Fibroblast of peridontal ligament (primary cell): ENCODE results near the gene TMCC1.

Experiments
- DNase-seq: peaks from one replicate; pipeline ENCODE4 v3.0.0-alpha.2; 2010; ENCODE audit errors: extremely low read depth

The TMCC1 gene

DNA sequence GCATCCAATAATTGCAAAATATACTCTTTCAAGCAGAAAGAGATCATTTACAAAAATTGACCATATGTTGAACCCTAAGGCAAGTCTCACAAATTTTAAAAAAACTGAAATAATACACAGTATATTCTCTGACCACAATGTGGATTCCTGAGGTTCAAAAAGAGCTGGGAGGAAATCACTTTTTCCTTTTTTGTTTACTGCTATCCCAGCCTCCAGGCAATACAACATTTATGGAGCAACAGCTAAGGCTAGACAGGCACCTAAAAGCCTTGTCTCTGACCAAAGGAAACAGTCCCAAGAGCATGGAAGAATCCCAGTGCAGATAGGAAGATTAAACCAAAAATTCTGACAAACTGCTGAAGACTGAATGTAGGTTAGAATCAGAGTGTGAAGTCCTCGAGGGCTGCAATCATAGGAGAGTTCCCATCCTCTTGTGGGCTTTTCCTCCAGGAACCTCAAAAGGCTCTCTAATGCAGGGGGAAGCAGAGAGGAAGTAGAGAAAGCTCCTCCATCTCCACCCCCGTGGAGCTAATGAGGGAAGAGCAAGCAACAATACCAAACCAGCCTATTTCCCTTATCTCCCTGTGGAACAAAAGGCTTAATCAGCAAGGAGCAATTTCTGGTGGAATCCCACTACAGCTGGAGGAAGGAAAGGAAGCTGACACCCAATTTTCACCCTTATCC, 57.0 kb downstream of the TMCC1 start:
- peak; percentile 59 for DNase-seq

DNA sequence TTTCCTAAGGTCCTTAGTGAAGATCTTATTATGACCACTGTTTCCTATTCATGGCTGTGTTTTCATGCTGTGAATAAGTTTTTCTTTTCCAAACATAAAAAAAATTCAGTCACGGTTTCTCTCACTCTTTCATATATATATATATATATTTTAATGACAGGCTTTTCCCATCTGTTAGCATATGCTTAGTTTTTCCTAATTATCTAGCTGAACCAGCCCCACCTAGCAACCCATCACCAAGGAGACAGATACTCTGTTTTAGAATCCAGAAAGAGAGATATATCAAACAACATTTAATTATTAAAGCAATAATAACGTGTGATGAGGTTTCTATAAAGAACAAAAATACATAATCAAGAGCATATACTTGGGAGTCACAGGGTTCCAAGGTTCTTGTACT, 58.3 kb downstream of the TMCC1 start:
- no peak for DNase-seq

DNA sequence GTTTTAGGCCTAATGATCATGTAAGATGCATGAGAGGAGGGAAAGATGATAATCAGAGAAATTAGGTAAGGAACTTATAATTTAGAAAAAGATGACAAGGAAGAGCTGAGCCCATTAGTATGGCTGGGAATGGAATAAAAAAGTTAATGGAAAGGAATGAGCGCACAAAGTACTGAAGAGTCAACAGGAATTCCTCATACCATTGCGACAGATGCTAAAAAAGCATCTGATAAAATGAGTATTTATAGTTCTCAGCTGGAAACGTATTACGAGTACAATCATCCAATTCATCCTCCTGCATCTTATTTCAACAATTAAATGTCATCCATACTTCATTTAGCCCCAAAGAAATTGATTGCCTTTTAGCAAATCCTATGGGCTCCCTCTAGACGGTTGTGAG, 58.9 kb downstream of the TMCC1 start:
- DNase-seq: no peak

DNA sequence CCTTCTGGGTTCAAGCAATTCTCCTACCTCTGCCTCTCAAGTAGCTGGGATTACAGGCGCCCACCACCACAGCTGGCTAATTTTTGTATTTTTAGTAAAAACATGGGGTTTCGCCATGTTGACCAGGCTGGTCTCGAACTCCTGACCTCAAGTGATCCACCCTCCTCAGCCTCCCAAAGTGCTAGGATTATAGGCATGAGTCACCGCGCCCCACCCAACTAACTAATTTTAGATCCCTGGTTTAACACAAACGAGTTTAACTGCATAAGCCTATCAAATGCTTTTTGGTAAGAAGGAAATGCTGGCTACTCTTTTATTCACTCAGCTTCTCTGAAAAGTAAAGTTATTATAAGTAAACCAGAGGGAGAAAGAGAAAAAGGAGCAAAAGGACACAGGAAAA, 61.6 kb downstream of the TMCC1 start:
- peak; percentile 32 for DNase-seq

DNA sequence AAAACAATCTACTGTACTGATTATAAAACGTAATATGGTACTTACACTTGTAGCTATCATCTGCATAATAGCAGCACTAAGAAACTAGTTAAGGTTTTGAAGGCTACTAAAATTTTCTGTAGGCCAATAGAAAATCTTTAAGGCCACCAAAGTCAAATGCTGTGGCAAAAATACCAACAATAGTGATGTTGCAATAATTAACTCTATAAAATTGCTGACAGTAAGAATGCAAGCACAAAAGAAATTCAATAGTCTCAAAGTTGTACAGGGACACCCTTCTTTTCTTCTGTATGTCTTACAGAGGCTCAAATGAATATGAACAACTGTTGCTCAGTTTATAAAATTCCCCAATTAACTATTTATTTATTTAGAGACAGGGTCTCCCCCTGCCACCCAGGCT, 62.0 kb downstream of the TMCC1 start:
- DNase-seq: no peak

DNA sequence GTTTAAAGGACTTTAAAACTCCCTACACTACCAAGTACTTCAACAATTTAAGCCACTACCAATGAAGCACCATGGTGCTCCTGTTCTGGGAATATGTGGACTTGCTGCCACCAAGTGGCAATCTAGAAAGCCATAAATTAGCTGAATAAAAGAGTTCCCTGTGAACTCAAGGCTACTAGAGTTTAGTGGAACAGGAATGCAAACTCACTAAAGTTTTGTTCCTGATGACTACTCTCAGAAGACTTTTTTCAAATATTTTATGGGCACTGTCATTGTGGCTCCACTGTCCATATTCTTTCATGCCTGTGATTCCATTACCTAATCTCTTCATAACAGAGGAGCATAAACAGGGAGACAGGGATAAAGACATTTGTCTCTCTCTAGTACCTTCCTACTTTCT, 63.9 kb downstream of the TMCC1 start:
- DNase-seq: peak; percentile 95

DNA sequence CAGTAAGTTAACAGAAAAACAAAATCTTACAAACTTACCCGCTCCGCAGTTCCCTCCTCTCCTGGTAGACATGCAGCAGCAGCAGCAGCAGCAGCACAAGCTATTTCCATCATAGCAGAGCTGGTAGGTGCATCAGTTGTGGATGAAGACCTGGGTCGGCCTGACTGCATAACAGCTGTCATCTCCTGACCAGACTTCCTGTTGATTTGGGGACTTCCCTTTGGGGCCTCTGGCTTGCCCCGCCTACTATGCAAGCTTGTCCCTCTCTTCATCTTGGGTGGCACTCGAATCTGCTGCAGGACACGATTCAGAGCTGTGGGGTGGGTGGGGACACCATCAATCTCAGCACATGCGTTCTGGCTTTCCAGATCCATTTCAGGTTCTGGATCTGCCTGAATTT, 65.7 kb downstream of the TMCC1 start:
- DNase-seq: no peak

DNA sequence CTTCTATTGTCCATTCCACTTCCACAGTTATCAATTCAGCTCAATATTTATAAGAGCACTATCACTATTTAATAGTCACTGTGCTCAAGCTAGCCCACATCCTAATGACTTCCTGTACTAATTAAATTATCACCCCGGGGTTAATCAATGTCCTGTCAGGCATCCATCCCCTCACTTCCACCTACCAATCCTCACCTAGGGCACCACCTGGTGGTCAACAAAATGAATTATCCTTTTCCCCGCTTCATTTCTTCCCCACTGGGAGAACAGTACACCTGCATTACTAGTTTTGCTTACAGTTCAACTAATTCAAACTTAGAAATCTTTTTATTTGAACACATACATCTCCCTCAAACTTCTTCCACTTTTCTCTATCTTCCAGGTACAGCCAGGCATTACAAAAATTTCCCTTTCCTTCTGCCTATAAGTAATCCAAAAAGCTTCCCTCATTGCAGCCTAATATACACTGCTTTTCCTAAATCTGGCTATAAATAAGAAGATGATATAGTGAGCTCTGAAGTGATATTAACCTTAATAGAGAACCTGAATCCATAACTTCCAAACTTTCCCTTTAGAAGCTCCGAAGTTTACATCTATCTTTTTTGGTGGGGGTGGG, 68.5 kb downstream of the TMCC1 start:
- peak; percentile 63 for DNase-seq

DNA sequence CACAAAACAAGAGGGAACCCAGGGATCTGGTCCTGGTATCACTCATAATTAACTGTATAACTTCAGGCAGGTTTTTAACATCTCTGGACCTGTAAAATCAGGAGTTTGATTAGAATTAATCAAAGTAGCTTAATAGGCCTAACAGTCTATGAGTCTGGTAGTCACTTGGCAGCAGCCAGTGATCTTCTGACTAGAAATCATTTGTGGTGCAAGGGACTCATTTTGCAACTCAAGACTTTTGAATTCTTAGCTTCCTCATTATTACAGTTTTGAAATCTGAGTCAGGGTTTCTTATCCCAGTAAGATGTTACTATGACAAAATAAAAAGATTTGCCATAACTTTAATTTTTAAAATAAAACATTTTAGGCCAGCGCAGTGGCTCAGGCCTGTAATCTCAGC, 70.8 kb downstream of the TMCC1 start:
- peak; percentile 87 for DNase-seq

DNA sequence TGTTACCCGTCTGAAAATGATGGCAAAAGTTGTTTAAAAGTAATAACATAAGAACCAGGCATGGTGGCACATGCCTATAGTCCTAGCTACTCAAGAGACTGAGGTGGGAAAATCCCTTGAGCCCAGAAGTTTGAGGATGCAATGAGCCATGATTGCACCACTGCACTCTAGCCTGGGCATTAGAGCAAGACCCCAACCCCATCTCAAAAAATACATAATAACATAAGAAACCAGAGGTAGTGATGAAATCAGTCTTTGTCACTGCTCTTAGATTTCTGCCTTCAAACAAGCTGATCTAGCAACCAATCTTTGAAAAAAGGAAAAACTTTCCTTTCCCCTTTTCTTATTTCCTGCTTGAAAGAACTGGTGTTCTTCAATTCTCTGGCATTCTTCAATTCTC, 71.3 kb downstream of the TMCC1 start:
- no peak for DNase-seq

DNA sequence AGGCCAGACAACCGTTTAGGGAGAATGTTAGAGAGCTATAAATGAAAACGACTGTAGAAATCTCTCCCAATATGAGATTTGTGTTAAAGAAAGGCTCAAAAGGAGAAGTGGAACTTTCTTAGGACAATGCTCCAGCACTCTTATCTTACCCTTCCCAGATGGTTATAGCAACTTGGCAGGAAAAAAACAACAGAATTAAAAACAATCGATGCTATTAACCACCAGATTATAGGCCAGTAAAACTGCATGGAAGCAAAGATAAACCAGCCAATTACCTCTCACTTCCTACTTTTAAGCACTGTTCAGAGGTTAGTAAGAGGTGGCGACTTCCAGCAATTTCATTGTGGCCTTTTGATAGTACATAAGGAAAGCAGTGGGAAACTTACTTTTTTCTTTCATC, 72.9 kb downstream of the TMCC1 start:
- no peak for DNase-seq

DNA sequence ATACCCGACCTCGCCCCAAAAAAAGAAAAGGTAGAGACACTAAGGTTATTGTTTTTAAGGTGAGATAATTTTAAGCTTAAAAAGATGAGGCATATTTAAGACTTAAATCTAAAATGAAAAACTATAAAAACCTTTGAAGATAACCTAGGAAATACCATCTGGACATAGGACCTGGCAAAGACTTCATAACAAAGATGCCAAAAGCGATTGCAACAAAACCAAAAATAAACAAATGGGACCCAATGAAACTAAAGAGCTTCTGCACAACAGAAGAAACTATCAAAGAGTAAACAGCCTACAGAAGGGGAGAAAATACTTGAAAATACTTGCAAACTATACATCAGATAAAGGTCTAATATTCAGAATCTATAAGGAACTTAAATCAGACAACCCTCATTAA, 80.9 kb downstream of the TMCC1 start:
- DNase-seq: peak; percentile 30

DNA sequence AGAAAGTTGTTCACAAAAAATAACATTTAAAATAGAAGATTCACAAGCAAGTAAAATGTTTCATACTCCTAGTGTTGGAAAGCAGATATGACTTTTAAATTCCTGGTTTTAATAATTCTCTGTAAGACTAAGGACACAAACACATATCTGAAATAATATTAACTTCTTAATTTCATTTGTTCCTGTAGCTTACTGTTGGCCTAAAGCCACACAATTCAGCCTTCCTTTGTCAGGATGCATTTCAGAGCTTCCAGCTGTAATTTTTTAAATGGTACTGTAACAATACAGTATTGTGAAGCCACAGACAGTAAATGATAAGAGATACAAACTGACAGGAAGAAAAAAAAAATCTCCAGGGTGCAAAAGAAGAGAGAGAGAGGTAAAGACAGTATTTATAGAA, 84.2 kb downstream of the TMCC1 start:
- DNase-seq: no peak

DNA sequence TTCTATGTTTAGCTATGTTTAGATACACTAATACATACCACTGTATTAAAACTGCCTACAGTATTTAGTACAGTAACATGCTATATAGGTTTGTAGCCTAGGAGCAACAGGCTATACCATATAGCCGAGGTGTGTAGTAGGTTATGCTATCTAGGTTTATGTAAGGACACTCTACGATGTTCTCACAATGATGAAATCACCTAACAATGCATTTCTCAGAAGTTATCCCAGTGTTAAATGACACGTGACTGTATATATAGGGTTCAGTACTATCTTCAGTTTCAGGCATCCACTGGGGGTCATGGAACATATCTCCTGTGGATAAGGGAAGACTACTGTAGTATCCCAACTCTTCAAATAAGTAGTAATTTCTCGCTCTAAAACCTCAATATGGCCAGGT, 97.4 kb downstream of the TMCC1 start:
- DNase-seq: no peak

DNA sequence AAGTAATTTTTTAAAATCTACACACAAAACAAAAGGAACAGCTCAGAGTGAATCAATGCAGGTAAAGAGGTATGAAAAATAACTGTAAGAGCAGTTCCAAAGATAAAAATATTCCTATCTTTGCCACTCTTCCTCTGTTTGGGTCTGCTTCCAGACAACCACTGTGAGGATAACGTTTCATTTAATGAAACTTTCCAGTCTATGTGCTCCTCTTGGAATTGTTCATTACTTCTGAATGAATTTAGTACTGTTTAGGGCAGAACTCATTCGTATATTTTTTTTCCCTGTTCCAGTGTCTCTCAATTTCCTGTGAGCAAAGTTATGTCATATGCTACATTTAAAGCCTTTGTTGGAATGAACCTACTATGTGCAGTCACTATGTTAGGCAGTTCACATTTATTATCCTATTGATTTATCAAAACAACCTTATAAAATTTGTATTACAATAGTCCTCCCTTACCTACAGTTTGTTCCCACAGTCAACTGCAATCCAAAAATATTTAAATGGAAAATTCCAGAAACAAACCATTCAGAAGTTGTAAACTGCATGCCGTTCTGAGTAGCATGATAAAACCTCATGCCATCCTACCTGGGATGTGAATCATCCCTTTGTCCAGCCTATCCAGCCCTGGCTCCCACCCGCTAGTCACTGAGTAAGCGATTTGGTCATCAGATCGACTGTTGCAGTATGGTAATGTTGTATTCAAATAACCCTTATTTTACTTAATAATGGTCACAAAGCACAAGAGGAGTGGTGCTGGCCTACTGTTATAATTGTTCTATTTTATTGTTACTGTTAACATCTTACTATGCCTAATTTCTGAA, 98.1 kb downstream of the TMCC1 start:
- no peak for DNase-seq

DNA sequence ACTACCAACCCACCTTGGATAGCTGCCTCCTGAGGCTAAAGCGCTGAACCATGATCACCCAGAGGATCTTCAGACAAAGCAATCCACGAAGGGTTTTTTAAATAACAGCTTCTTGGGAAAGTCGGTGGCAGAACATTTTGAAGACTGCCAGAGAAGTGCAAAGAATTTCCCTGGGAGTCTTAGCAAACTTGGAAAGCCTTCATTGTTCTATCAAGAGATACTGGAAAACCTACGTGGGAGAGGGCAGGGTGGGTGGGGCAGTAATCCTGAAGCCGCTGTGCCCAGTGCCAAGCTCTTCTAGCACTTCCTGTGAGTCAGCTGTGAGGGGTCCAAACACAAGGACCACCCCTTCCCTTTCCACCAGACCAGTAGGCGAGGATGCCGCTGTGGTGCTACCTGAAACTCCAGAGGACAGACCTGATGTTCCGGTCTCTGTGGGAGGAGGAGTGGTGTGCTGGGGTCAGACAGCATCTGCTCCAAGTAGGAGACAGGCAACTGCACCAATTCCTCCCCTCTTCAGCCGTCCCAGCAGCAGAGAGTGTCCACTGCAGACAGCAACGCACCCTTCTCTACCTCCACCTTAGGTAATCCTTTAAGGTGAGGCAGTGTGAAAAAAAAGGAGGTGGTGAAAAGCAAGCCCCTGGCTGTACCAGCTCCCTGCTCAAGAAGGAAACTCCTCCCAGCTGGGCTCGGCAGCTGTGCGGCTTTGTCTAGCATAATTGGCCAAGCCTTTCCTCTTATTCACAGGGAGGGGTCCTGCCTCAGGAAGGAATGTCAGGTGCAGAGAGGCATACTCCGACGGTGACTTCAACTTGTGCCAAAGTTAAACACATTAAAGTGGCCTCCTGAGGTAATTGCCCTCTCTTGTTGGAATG, 99.0 kb downstream of the TMCC1 start:
- no peak for DNase-seq

DNA sequence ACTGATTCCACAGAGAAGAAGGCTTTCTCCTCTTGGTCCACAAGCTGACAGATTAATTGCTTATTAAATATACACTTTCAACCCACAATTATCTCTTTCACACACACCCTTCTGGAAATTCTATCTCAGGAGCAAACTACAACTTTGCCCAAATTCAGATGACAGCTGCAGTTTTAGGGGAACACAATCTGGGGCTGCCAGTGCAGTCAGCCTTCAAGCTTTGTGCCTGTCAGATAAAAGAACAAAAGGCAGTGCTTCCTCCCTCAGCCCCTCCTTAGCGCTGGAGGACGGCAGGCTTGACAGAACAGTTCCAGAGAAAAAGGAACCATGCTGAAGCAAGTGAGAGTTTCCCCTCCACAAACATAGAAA, 99.6 kb downstream of the TMCC1 start:
- no peak for DNase-seq

DNA sequence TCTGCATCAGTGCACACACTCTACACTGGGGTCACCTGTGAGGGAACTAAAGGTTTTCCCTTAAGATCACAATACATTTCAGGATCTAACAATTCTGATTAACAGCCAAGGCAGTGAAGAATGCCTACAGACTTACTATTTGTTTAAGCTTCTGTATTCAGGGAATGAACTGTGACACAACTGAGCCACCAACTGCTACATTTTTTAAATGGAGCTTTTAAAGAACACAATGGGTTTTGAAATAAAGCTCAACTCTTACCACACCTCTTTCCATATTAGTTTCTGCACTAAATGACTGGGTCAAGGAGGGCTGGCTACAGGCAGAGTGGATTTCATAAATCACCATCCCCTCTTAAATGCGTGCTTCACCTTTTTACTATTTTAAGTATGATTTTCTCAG, 100.2 kb downstream of the TMCC1 start:
- peak; percentile 9 for DNase-seq

DNA sequence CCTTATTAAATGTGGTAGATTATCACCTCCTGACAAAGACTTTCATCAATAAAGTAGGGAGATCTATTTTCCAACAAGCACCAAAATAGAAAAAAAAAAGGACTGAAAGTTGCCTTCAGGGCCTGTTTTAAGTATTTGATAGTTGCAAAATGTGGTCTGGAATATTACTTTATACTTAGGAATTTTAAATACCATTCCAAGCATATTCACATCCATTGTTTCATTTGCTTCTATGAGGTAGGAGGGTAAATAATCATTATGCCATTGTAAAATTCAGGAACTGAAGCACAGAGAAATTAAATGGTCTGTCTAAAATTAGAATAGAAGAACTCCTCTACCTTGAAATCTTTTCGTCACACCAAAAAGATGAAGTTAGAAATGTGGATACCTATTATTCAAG, 110.0 kb downstream of the TMCC1 start:
- DNase-seq: peak; percentile 36

DNA sequence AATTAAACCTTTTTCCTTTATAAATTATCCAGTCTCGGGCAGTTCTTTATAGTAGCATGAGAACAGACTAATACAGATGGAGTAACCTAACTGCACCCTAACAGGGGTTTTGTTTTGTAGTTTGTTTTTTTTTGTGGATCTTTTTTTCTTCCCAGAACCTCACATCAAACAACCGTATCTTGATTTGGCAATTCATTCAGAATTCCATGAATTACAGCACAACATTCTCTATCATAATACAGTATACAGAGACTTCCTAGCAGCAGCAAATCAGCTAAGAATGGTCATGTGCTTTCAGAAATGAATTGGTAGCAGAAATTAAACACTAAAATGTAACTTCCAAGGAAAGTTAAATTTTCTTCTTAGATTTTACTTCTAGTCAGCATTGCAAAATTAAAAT, 114.6 kb downstream of the TMCC1 start:
- no peak for DNase-seq

DNA sequence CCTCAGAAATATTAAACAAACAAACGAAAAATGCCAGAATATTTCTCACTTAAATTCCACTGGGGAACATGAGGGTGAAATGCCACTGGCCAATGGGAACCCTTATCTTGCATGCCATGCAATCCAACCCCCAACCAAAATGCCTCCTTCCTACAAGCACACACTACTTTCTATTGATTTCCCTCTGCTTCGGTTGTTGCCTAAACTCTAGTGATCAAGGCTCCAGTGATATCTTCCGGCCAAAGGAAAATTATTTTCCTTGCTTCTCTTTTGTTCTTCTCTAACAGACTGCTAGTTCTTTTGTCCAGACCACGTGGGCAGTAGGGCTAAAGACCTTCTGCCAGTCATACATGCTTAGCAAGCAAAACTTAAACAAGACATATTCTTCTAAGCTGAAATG, 115.7 kb downstream of the TMCC1 start:
- peak; percentile 32 for DNase-seq

DNA sequence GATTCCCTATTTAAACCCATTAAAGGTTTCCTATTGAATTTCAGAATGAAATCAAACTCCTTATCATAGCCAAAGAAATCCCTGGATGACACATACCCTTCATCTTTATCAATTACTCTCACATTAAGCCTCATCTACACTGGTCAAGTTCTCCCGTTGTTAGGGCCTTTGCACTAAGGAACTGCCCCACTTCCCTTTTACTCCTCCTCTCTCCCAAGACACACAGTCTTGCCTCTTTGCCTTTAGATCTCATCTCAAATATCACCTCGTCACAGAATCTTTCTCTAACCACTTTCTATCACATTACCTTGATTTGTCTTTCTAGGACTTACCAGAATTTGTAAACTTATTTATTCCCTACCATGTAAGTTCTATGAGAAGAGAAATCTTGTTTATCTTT, 117.6 kb downstream of the TMCC1 start:
- no peak for DNase-seq
